Immature natural killer cell (primary cell): ENCODE measurements around the gene DCAF6. TPM values are rescaled to one million over a fixed set of nuclear protein-coding genes. Genes with fewer than 3 reads are reported as not detected.
A peak's percentile ranks its signal among the peaks of the same experiment; 100 is the strongest.
"Not testable (repeated sequence)": the region's sequence is repeated elsewhere in the genome, so short reads cannot be mapped to it uniquely, and the experiment has no call there.

Experiments used
- DNase-seq, 3 donors: peaks; one replicate each; pipeline ENCODE4 v3.0.0; 2022; ENCODE audit warnings: mixed read lengths in 1 of 3
- H3K27ac Mint-ChIP-seq, 6 donors: one replicate each; pipeline ENCODE4 v1.8.0; 2020; ENCODE audit warnings: mixed read lengths in 6 of 6, mild to moderate bottlenecking in 5 of 6, inconsistent platforms in 4 of 6, moderate library complexity in 3 of 6
- H3K27me3 Mint-ChIP-seq, 3 donors: one replicate each; pipeline ENCODE4 v1.8.0; 2020 to 2021; ENCODE audit warnings: low read depth in 3 of 3, mild to moderate bottlenecking in 3 of 3, mixed read lengths in 3 of 3, moderate library complexity in 3 of 3, inconsistent platforms in 1 of 3
- H3K36me3 Mint-ChIP-seq, 3 donors: one replicate each; pipeline ENCODE4 v1.8.0; 2020; ENCODE audit warnings: mixed read lengths in 3 of 3, inconsistent platforms in 2 of 3, mild to moderate bottlenecking in 2 of 3
- H3K4me1 Mint-ChIP-seq, 2 donors: one replicate each; pipeline ENCODE4 v1.8.0; 2020; ENCODE audit warnings: inconsistent platforms in 2 of 2, mild to moderate bottlenecking in 2 of 2, mixed read lengths in 2 of 2, moderate library complexity in 1 of 2
- H3K4me3 Mint-ChIP-seq, 5 donors: one replicate each; pipeline ENCODE4 v1.8.0; 2020; ENCODE audit warnings: mild to moderate bottlenecking in 5 of 5, mixed read lengths in 5 of 5, inconsistent platforms in 3 of 5, moderate library complexity in 3 of 5
- H3K9me3 Mint-ChIP-seq, 6 donors: one replicate each; pipeline ENCODE4 v1.8.0; 2020; ENCODE audit warnings: mild to moderate bottlenecking in 6 of 6, mixed read lengths in 6 of 6, inconsistent platforms in 4 of 6, moderate library complexity in 3 of 6
- polyA plus RNA-seq, 3 donors: library from polyadenylated mRNA; unstranded; fragments of 300-500 nt; fragmentation: Illumina TruSeq; gene quantifications; one replicate each; pipeline ENCODE4 v1.2.3, GENCODE V29; 2021

DCAF6 gene
- polyA plus RNA-seq, 3 donors from 2014 or later = 9.6 to 13.6 (median 10.3) TPM

- Mint-ChIP-seq H3K36me3 (peaks cover 0 to under 1% (median 0%) of the 10 kb centered on the region in 3 donors), H3K27me3 (no peaks in the 10 kb centered on the region), H3K4me3 (no peak overlapping the region), H3K27ac (no peak overlapping the region), H3K4me1 (peaks cover 5 to 6% of the 10 kb centered on the region in 2 donors), H3K9me3 (no peaks in the 10 kb centered on the region)
- DNase-seq = no peak
Measured at GRCh38 chr1:167928457-167928852, 8.0 kb upstream of the DCAF6 start.

DNA sequence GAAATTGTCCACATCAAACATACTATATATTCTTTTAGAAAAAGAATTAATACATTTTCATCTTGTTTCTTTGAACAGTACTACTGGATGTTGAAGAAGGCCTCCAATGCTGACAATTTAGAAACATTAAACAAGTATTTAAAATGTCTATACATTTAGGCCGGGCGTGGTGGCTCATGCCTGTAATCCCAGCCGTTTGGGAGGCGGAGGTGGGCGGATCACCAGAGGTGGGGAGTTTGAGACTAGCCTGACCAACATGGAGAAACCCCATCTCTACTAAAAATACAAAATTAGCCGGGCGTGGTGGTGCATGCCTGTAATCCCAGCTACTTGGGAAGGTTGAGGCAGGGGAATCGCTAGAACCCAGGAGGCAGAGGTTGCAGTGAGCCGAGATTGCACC lies 7.6 kb upstream of the DCAF6 start:
- not testable (repeated sequence) for DNase-seq, H3K4me3 Mint-ChIP-seq, H3K36me3 Mint-ChIP-seq, H3K27me3 Mint-ChIP-seq, H3K9me3 Mint-ChIP-seq, H3K27ac Mint-ChIP-seq
- peaks cover 9 to 10% of the 10 kb centered on the region in 2 donors for H3K4me1 Mint-ChIP-seq

DNA sequence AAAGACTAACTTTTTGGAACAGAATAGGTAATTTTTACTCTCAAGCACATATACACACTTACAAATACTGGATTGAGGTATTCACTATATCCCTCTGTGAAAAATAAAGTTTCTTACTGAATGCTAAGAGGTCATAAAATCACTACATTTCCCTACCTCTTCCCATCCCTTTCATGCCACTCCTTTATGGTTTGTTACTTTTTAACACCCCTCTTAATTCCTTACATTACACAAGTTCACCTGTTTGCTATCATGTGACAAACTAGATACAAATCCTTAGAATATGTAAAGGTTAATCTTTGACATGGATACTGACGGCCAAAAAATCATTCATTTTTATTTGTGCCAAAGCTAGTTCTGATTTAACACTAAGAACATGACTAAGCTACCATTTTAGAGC lies 6.8 kb upstream of the DCAF6 start:
- H3K27ac Mint-ChIP-seq = no peak overlapping the region
- H3K4me3 Mint-ChIP-seq = no peak overlapping the region
- H3K9me3 Mint-ChIP-seq = no peaks in the 10 kb centered on the region

GRCh38 chr1:167933788-167934187 lies 2.7 kb upstream of the DCAF6 start:
- H3K4me3 Mint-ChIP-seq = peak overlapping the region in 1 of 5 donors; percentile 7
- peaks cover 34 to 38% of the 10 kb centered on the region in 2 donors for H3K4me1 Mint-ChIP-seq
- peaks cover 16 to 20% (median 17%) of the 10 kb centered on the region in 3 donors for H3K27me3 Mint-ChIP-seq
- H3K9me3 Mint-ChIP-seq = no peaks in the 10 kb centered on the region
- no peak for DNase-seq
- no peak overlapping the region for H3K27ac Mint-ChIP-seq
- no peaks in the 10 kb centered on the region for H3K36me3 Mint-ChIP-seq

More for the DNA sequence above, 6.8 kb upstream of the DCAF6 start:
- DNase-seq = no peak
- Mint-ChIP-seq H3K27me3 (no peaks in the 10 kb centered on the region), H3K4me1 (peaks cover 16 to 18% of the 10 kb centered on the region in 2 donors), H3K36me3 (no peaks in the 10 kb centered on the region)

GRCh38 chr1:167934426-167935215 lies 1.9 kb upstream of the DCAF6 start:
- peaks cover 16 to 20% (median 17%) of the 10 kb centered on the region in 3 donors for H3K27me3 Mint-ChIP-seq
- H3K4me3 Mint-ChIP-seq = peak overlapping the region; percentile 95 to 98 (median 97)
- peaks cover 34 to 38% of the 10 kb centered on the region in 2 donors for H3K4me1 Mint-ChIP-seq

GRCh38 chr1:167935216-167936067 lies 1.0 kb upstream of the DCAF6 start:
- Mint-ChIP-seq H3K9me3 (no peaks in the 10 kb centered on the region), H3K4me3 (peak overlapping the region; percentile 95 to 98 (median 97)), H3K36me3 (no peaks in the 10 kb centered on the region), H3K27me3 (peaks cover 16 to 20% (median 17%) of the 10 kb centered on the region in 3 donors), H3K4me1 (peaks cover 34 to 38% of the 10 kb centered on the region in 2 donors), H3K27ac (peak overlapping the region; percentile 93 to 99 (median 98))
- peak; percentile 32 to 45 (median 37) for DNase-seq

More at GRCh38 chr1:167934426-167935215, 1.9 kb upstream of the DCAF6 start:
- DNase-seq = no peak
- Mint-ChIP-seq H3K9me3 (no peaks in the 10 kb centered on the region), H3K36me3 (no peaks in the 10 kb centered on the region), H3K27ac (peak overlapping the region; percentile 93 to 99 (median 97))

GRCh38 chr1:167936930-167937708 lies 636 bp downstream of the DCAF6 start, which contains the start of gene MPC2:
Gene MPC2, minus strand, starts transcription at chr1:167937072. Its CDS starts 1,231 bp downstream, at chr1:167935841.
- peaks cover 16 to 20% (median 17%) of the 10 kb centered on the region in 3 donors for H3K27me3 Mint-ChIP-seq
- H3K9me3 Mint-ChIP-seq = no peaks in the 10 kb centered on the region
- peak; percentile 24 to 59 (median 38) for DNase-seq
- H3K4me1 Mint-ChIP-seq = peaks cover 34 to 38% of the 10 kb centered on the region in 2 donors
- no peaks in the 10 kb centered on the region for H3K36me3 Mint-ChIP-seq
- peak within 1 kb of the TSS; percentile 95 to 98 (median 97) for H3K4me3 Mint-ChIP-seq
- H3K27ac Mint-ChIP-seq = peak within 1 kb of the TSS; percentile 93 to 99 (median 98)

GRCh38 chr1:167937709-167938010 lies 1.2 kb downstream of the DCAF6 start:
- peaks cover 16 to 20% (median 17%) of the 10 kb centered on the region in 3 donors for H3K27me3 Mint-ChIP-seq
- peak in 1 of 3 donors; percentile 2 for DNase-seq
- no peaks in the 10 kb centered on the region for H3K36me3 Mint-ChIP-seq
- H3K27ac Mint-ChIP-seq = peak overlapping the region; percentile 91 to 97 (median 96)
- peaks cover 34 to 38% of the 10 kb centered on the region in 2 donors for H3K4me1 Mint-ChIP-seq
- peak overlapping the region; percentile 95 to 98 (median 96) for H3K4me3 Mint-ChIP-seq
- H3K9me3 Mint-ChIP-seq = no peaks in the 10 kb centered on the region

DNA sequence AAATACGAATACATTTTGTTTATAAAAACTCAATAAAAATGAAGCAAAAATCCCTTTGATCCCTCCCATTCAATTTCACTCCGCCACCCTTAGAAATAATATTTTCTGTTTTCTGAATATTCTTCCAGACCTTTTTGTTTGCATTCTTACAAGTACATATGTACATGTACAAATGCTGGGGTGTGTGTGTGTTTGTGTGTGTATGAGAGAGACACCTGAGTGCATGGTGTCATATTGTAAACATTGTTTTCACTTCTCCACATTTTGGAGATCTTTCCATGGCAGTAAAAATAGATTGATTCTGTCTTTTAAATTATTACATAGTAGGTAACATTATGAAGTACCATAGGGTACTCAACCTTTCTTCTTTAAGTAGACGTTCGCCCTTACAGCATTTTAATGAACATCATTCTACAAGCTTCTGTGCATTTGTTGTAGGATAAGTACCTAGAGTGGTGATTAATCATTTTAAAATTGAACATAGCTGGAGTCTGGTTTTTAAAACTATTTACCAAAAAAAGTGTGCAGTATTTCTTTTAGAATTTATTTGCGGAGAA lies 1.7 kb downstream of the DCAF6 start:
- peaks cover 16 to 20% (median 17%) of the 10 kb centered on the region in 3 donors for H3K27me3 Mint-ChIP-seq
- H3K4me1 Mint-ChIP-seq = peaks cover 32 to 38% of the 10 kb centered on the region in 2 donors
- peak overlapping the region; percentile 95 to 98 (median 96) for H3K4me3 Mint-ChIP-seq
- H3K9me3 Mint-ChIP-seq = no peaks in the 10 kb centered on the region
- no peaks in the 10 kb centered on the region for H3K36me3 Mint-ChIP-seq
- H3K27ac Mint-ChIP-seq = peak overlapping the region in 5 of 6 donors; percentile 42 to 97 (median 93)
- no peak for DNase-seq

GRCh38 chr1:167940264-167940663 lies 3.8 kb downstream of the DCAF6 start:
- no peaks in the 10 kb centered on the region for H3K9me3 Mint-ChIP-seq

DNA sequence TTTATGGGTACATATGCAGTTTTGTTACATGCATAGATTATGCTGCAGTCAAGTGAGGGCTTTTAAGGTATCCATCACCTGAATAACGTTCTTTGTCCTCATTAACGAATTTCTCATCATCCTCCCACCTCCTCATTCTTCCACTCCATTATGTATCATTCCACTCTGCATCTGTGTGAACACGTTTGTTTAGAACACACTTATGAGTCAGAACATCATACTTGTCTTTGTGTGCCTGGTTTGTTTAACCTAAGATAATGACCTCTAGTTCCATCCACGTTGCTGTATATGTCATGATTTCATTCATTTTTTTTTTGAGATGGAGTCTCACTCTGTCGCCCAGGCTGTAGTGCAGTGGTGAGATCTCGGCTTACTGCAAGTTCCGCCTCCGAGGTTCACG lies 7.1 kb downstream of the DCAF6 start:
- Mint-ChIP-seq H3K27ac (no peak overlapping the region), H3K36me3 (peaks cover 0 to 7% (median 0%) of the 10 kb centered on the region in 3 donors), H3K4me3 (no peak overlapping the region), H3K4me1 (peaks cover 15 to 37% of the 10 kb centered on the region in 2 donors), H3K9me3 (no peaks in the 10 kb centered on the region), H3K27me3 (no peaks in the 10 kb centered on the region)
- DNase-seq = no peak

More at GRCh38 chr1:167940264-167940663, 3.8 kb downstream of the DCAF6 start:
- H3K27me3 Mint-ChIP-seq = peaks cover 16 to 19% (median 17%) of the 10 kb centered on the region in 3 donors
- peaks cover 0 to 7% (median 0%) of the 10 kb centered on the region in 3 donors for H3K36me3 Mint-ChIP-seq
- H3K4me1 Mint-ChIP-seq = peaks cover 19 to 31% of the 10 kb centered on the region in 2 donors
- no peak overlapping the region for H3K27ac Mint-ChIP-seq
- no peak overlapping the region for H3K4me3 Mint-ChIP-seq
- DNase-seq = no peak

GRCh38 chr1:167947733-167948132 lies 11.2 kb downstream of the DCAF6 start:
- no peak for DNase-seq
- no peaks in the 10 kb centered on the region for H3K9me3 Mint-ChIP-seq
- peaks cover 4 to 10% (median 5%) of the 10 kb centered on the region in 3 donors for H3K36me3 Mint-ChIP-seq

DNA sequence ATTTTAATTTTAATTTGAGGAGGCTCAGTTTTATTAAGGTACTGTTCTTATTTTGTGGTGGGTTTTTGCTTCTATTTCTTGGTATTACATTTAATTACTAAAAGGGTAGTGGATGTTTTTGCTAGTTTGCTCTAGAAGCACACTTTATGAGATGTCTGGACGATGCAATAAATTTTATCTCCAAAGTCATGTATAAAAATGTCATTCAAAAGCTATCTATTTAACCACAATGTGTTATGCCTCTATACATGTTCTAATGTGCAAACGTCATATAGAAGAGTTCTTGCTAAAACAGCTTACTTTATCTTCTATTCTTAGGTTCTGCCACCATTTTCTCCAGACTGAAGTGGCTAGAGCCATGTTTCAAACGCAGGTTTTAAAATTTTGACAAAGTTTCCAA lies 13.3 kb downstream of the DCAF6 start:
- H3K27me3 Mint-ChIP-seq = no peaks in the 10 kb centered on the region
- H3K4me3 Mint-ChIP-seq = no peak overlapping the region
- no peak overlapping the region for H3K27ac Mint-ChIP-seq
- H3K36me3 Mint-ChIP-seq = peaks cover 9 to 17% (median 9%) of the 10 kb centered on the region in 3 donors
- H3K4me1 Mint-ChIP-seq = peaks cover 15 to 35% of the 10 kb centered on the region in 2 donors
- no peaks in the 10 kb centered on the region for H3K9me3 Mint-ChIP-seq
- DNase-seq = no peak

More at GRCh38 chr1:167947733-167948132, 11.2 kb downstream of the DCAF6 start:
- peaks cover 17 to 43% of the 10 kb centered on the region in 2 donors for H3K4me1 Mint-ChIP-seq
- no peaks in the 10 kb centered on the region for H3K27me3 Mint-ChIP-seq
- H3K4me3 Mint-ChIP-seq = no peak overlapping the region
- peak overlapping the region in 1 of 6 donors; percentile 38 for H3K27ac Mint-ChIP-seq
